ENCODE data around the gene ESRRB. TPM values are rescaled to one million over a fixed set of nuclear protein-coding genes. Genes with fewer than 3 reads are reported as not detected.

The ESRRB gene
- total RNA-seq, 2 experiments from 2014 or later: 0.47 TPM; not detected in 1

DNA sequence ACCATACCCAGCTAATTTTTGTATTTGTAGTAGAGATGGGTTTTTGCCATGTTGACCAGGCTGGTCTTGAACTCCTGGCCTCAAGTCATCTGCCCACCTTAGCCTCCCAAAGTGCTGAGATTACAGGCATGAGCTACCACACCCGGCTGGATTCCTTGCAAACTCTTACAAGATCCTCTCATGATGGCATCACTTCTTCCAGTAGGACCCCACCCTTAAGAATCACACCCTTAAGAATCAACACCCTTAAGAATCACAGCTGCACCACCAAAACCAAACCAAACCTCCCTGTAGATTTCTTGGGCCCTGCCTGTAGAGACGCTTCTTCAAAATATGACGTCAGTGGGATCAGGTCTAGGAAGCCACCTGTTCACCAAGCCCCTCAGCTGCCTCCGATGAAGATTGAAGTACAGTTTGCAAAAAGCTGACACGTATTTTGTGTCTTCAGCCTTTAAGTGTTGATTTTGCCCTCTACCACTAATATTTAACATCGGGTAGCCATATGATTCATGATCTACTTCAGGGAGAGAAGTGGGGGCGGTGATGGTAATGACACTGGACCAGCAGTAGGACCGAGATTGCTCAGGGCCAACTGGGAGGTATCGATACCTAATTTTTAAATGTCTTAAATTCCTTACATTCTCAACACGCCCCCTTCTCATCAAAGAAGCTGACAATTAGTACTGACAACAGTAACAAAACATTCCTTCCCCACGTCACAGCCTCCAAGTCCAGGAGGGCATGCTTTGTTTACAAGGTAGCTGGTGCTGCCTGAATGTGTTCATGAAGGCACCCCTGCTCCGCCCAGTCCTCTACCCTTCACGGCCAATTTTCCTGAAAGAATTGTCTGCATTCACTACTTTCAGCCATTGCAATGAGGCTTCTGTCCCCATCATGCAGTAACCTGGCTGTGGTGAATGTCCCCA is 57.2 kb downstream of the ESRRB start:
- no peaks in the 10 kb centered on the region for H4K20me1 ChIP-seq (ENCODE audit: insufficient read depth, low read length)
- TF ChIP-seq EZH2phosphoT487 (IDR thresholded peaks at IDR 0.05; ENCODE audit: borderline replicate concordance, low read depth, low read length): no peak
- TF ChIP-seq, protein P1, sequence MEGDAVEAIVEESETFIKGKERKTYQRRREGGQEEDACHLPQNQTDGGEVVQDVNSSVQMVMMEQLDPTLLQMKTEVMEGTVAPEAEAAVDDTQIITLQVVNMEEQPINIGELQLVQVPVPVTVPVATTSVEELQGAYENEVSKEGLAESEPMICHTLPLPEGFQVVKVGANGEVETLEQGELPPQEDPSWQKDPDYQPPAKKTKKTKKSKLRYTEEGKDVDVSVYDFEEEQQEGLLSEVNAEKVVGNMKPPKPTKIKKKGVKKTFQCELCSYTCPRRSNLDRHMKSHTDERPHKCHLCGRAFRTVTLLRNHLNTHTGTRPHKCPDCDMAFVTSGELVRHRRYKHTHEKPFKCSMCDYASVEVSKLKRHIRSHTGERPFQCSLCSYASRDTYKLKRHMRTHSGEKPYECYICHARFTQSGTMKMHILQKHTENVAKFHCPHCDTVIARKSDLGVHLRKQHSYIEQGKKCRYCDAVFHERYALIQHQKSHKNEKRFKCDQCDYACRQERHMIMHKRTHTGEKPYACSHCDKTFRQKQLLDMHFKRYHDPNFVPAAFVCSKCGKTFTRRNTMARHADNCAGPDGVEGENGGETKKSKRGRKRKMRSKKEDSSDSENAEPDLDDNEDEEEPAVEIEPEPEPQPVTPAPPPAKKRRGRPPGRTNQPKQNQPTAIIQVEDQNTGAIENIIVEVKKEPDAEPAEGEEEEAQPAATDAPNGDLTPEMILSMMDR (conservative IDR thresholded peaks at IDR 0.05; ENCODE audit: low read length): no peak
- BruUV-seq (replicated peaks): no TSS peak

DNA sequence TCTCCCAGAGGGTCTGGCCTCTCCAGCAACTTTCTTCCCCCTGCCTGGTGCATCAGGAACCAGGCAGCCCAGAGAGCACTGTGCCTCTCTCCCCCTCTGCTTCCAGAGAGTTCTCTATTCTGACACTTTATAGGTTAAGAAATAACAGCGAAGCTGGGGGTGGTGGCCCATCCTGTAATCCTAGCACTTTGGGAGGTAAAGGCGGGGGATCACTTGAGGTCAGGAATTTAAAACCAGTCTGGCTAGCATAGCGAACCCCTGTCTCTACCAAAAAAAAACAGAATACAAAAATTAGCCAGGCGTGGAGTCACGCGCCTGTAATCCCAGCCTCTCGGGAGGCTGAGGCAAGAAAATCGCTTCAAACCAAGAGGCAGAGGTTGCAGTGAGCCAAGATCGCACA is 58.3 kb downstream of the ESRRB start:
- TF ChIP-seq EZH2phosphoT487 (IDR thresholded peaks at IDR 0.05; ENCODE audit: borderline replicate concordance, low read depth, low read length): no peak
- intact Hi-C loops (cut with micrococcal nuclease; ENCODE audit: unreplicated experiment): no loop called here
- POLR2A ChIA-PET: no interaction called here
- CTCF ChIA-PET (ENCODE audit: unreplicated experiment): no interaction called here
- H3K79me2 ChIP-seq (ENCODE audit: insufficient read depth, low read depth, low read length): no peaks in the 10 kb centered on the region
- no peaks in the 10 kb centered on the region for H3K9me3 ChIP-seq (ENCODE audit: low read length)
- no peak overlapping the region for H3K4me2 ChIP-seq (ENCODE audit: low read length)
- DNase-seq (ENCODE audit: low spot score): no peak
- no peaks in the 10 kb centered on the region for H3K36me3 ChIP-seq (ENCODE audit: insufficient read depth, low read length)
- H2AFZ ChIP-seq (ENCODE audit: low read length): no peak overlapping the region
- H3K4me1 ChIP-seq (ENCODE audit: insufficient read depth, low read length, poor library complexity, severe bottlenecking): no peaks in the 10 kb centered on the region
- no peak overlapping the region for H3K4me3 ChIP-seq (ENCODE audit: low read depth, low read length, poor library complexity, severe bottlenecking)
- no peak overlapping the region for H3K27ac ChIP-seq (ENCODE audit: low read depth, low read length, poor library complexity, severe bottlenecking)
- no peaks in the 10 kb centered on the region for H3K9me2 ChIP-seq (ENCODE audit: insufficient read depth, low read length)
- BruUV-seq (replicated peaks): no TSS peak
- no peaks in the 10 kb centered on the region for H4K20me1 ChIP-seq (ENCODE audit: insufficient read depth, low read length)

More for the DNA sequence above, 57.2 kb downstream of the ESRRB start:
- Histone ChIP-seq H3K4me3 (ENCODE audit: low read depth, low read length, poor library complexity, severe bottlenecking) (no peak overlapping the region), H3K9me2 (ENCODE audit: insufficient read depth, low read length) (no peaks in the 10 kb centered on the region), H3K9me3 (ENCODE audit: low read length) (no peaks in the 10 kb centered on the region), H3K4me2 (ENCODE audit: low read length) (no peak overlapping the region), H3K79me2 (ENCODE audit: insufficient read depth, low read depth, low read length) (no peaks in the 10 kb centered on the region), H3K36me3 (ENCODE audit: insufficient read depth, low read length) (no peaks in the 10 kb centered on the region), H3K4me1 (ENCODE audit: insufficient read depth, low read length, poor library complexity, severe bottlenecking) (no peaks in the 10 kb centered on the region), H3K27ac (ENCODE audit: low read depth, low read length, poor library complexity, severe bottlenecking) (no peak overlapping the region), H2AFZ (ENCODE audit: low read length) (no peak overlapping the region)
- POLR2A ChIA-PET: interaction anchor here (0.6 to 0.7 kb wide), 2 partner anchors 9 to 78 kb away, joined by 3 to 4 read pairs; no protein-coding TSS in a partner anchor
- CTCF ChIA-PET (ENCODE audit: unreplicated experiment): no interaction called here
- intact Hi-C loops (cut with micrococcal nuclease; ENCODE audit: unreplicated experiment): no loop called here
- DNase-seq (ENCODE audit: low spot score): no peak

DNA sequence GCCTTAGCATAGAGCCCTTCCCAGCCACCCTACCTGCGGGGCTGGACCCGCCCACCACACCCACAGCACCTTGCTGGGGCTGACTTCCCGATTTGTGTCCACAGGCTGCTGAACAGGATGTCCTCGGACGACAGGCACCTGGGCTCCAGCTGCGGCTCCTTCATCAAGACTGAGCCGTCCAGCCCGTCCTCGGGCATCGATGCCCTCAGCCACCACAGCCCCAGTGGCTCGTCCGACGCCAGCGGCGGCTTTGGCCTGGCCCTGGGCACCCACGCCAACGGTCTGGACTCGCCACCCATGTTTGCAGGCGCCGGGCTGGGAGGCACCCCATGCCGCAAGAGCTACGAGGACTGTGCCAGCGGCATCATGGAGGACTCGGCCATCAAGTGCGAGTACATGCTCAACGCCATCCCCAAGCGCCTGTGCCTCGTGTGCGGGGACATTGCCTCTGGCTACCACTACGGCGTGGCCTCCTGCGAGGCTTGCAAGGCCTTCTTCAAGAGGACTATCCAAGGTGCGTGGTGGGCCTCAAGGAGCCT is 63.4 kb downstream of the ESRRB start:
- Histone ChIP-seq H3K36me3 (ENCODE audit: insufficient read depth, low read length) (no peaks in the 10 kb centered on the region), H3K79me2 (ENCODE audit: insufficient read depth, low read depth, low read length) (no peaks in the 10 kb centered on the region), H3K4me1 (ENCODE audit: insufficient read depth, low read length, poor library complexity, severe bottlenecking) (no peaks in the 10 kb centered on the region), H2AFZ (ENCODE audit: low read length) (no peak overlapping the region), H4K20me1 (ENCODE audit: insufficient read depth, low read length) (no peaks in the 10 kb centered on the region), H3K9me3 (ENCODE audit: low read length) (no peaks in the 10 kb centered on the region), H3K4me2 (ENCODE audit: low read length) (no peak overlapping the region), H3K9me2 (ENCODE audit: insufficient read depth, low read length) (no peaks in the 10 kb centered on the region), H3K27ac (ENCODE audit: low read depth, low read length, poor library complexity, severe bottlenecking) (no peak overlapping the region), H3K4me3 (ENCODE audit: low read depth, low read length, poor library complexity, severe bottlenecking) (no peak overlapping the region)
- DNase-seq (ENCODE audit: low spot score): no peak
- BruUV-seq (replicated peaks): no TSS peak
- TF ChIP-seq, protein P1 (conservative IDR thresholded peaks at IDR 0.05; ENCODE audit: low read length): no peak
- no peak for TF ChIP-seq EZH2phosphoT487 (IDR thresholded peaks at IDR 0.05; ENCODE audit: borderline replicate concordance, low read depth, low read length)
- CTCF ChIA-PET (ENCODE audit: unreplicated experiment): no interaction called here
- intact Hi-C loops (cut with micrococcal nuclease; ENCODE audit: unreplicated experiment): no loop called here
- POLR2A ChIA-PET: no interaction called here
